ENCODE results near the gene EML5.

GRCh38 chr14:88625671-88626070 is 167.1 kb downstream of the EML5 start:
- TF ChIP-seq POLR2AphosphoS5 (IDR thresholded peaks at IDR 0.05; ENCODE audit: low read depth, low read length) (no peak), TAF1 (IDR thresholded peaks at IDR 0.05; ENCODE audit: borderline replicate concordance, low read depth, low read length) (no peak)

All from GM12892 (cell line).